Kidney epithelial cell (primary cell): Measurements from ENCODE around the gene ZEB1. TPM values are rescaled to one million over a fixed set of nuclear protein-coding genes. Genes with fewer than 3 reads are reported as not detected.

Experiments used
- DNase-seq: peaks from one replicate; pipeline ENCODE4 v3.0.0-alpha.2; 2010; ENCODE audit warnings: low read depth
- H3K27me3 ChIP-seq: 2 replicates; pipeline ENCODE4 v1.6.0; 2011; ENCODE audit warnings: low read length; ENCODE audit not compliant: control insufficient read depth, insufficient read depth
- H3K36me3 ChIP-seq: 2 replicates; pipeline ENCODE4 v1.5.1; 2011; ENCODE audit warnings: low read length; ENCODE audit not compliant: control insufficient read depth, insufficient read depth
- H3K4me3 ChIP-seq: 2 replicates; pipeline ENCODE4 v1.5.1; 2011; ENCODE audit warnings: low read depth, mild to moderate bottlenecking, control low read depth, low read length
- CTCF ChIP-seq: IDR thresholded peaks from 2 replicates; pipeline ENCODE4 v1.5.1; 2011; ENCODE audit warnings: mild to moderate bottlenecking, moderate library complexity, low read length, control low read depth, inconsistent platforms; ENCODE audit not compliant: insufficient read depth, poor library complexity, severe bottlenecking
- total RNA-seq: library from RNA; depleted of rRNA; stranded (reverse); fragments of >200 nt; gene quantifications from 2 replicates; pipeline ENCODE4 v1.2.3, GENCODE V29; 2015

ZEB1 gene
- total RNA-seq, 1 donor from 2014 or later: 10.8 TPM

GRCh38 chr10:31314256-31315150 is 4.5 kb upstream of the ZEB1 start:
- DNase-seq: no peak
- H3K27me3 ChIP-seq: no peaks in the 10 kb centered on the region
- TF ChIP-seq CTCF: no peak
- H3K36me3 ChIP-seq: no peaks in the 10 kb centered on the region
- no peak overlapping the region for H3K4me3 ChIP-seq

GRCh38 chr10:31315453-31315852 is 3.6 kb upstream of the ZEB1 start:
- no peaks in the 10 kb centered on the region for H3K36me3 ChIP-seq
- no peaks in the 10 kb centered on the region for H3K27me3 ChIP-seq
- H3K4me3 ChIP-seq: no peak overlapping the region
- no peak for DNase-seq
- TF ChIP-seq CTCF: no peak

DNA sequence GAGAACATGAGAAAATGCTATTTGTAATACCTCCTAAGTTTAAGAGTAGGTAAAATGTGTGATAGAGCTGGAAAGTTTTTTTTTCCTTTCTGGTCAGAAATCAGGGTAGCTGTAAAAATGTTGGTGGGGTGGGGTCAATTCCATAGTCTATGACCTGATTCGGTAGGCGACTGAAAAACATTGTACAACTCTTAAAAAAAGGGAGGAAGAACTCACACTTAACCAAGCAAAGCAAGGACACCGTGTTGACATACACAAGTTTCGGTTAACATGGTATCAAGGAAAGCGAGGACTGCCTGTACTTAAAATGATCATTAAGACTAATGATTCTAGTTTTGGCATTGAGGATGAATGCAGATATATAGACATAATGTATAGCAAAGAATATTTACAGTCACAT is 1.8 kb upstream of the ZEB1 start:
- no peak for TF ChIP-seq CTCF
- Histone ChIP-seq H3K4me3 (no peak overlapping the region), H3K27me3 (no peaks in the 10 kb centered on the region), H3K36me3 (no peaks in the 10 kb centered on the region)
- no peak for DNase-seq

DNA sequence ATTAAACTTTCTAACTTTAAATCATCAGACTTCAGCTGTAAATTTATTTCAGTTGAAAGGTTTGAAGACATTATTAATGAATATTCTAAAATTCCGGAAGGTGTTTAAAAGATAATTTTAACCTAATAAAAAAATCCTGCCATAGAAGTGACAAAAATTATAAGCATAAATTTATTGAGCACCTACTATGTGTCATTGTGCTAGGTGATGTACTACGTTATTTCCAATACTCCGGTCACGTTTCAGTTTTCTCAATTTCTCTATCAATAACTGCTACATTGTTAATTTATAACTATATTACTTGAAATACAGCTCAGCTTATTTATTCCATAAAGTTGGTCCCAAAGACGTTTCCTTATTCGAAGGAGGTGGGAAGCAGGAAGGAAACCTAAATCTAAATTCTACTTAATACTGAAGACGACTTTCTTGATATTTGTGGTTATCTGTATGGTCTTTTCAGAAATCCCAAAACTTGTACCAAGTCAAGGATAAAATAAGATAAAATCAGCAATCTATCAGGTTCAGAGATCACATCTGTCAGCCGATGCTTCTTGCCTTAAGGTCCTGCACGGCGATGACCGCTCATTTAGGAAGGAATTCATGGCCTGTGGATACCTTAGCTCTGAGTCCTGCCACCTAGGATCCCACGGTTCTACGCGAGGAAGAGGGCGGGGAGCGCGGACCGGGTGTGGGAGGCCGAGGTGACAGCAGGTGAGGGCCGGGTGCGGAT is 1.2 kb upstream of the ZEB1 start:
- no peak for TF ChIP-seq CTCF
- Histone ChIP-seq H3K4me3 (peak overlapping the region; percentile 97), H3K36me3 (no peaks in the 10 kb centered on the region), H3K27me3 (no peaks in the 10 kb centered on the region)
- peak; percentile 62 for DNase-seq

DNA sequence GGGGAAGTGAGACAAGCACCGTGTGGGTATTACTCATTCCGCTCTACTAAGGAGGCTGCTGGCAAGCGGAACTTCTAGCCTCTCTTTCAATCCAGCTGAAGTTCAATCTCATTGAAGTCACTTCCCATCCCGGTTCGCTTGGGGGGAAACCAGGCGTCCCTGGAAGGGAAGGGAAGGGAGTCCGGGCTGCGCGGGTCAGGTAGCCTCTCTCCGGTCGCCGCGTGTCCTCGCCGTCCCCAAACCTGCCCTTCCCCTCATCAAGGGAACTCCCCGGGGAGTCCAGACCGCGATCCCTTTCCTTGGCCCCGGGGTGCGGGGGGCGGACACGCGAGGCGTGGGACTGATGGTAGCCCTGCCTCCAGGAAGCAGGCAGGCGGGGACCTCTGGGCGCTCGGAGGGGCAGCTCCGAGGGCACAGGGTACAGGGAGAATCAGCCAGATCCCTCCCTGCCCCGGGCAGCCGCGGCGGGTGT is 598 bp upstream of the ZEB1 start:
- TF ChIP-seq CTCF: no peak
- DNase-seq: no peak
- no peaks in the 10 kb centered on the region for H3K36me3 ChIP-seq
- peak overlapping the region; percentile 97 for H3K4me3 ChIP-seq
- H3K27me3 ChIP-seq: no peaks in the 10 kb centered on the region
